ENCODE measurements around the gene FYB1.

The FYB1 gene

DNA sequence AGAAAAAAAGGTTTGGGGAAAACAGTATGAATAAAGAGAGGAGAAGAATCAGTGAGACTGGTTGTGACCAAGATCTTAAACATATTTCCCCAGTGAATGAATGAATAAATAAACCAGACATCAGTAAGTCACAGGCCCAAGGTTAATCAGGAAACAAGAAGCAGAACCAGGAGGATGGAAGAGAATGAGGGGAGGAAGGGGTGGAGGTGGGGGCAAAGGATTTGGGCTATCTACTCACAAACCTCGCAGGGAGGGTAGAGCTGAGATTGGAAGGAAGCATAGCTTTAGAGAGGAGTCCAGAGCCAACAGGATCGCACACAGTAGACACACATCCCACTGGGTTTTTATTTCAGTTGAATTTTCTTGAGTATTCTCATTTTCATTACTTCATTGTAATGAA, 97.4 kb downstream of the FYB1 start:
- no peak for TF ChIP-seq ZFX (IDR thresholded peaks at IDR 0.05)
- TF ChIP-seq, protein P1, sequence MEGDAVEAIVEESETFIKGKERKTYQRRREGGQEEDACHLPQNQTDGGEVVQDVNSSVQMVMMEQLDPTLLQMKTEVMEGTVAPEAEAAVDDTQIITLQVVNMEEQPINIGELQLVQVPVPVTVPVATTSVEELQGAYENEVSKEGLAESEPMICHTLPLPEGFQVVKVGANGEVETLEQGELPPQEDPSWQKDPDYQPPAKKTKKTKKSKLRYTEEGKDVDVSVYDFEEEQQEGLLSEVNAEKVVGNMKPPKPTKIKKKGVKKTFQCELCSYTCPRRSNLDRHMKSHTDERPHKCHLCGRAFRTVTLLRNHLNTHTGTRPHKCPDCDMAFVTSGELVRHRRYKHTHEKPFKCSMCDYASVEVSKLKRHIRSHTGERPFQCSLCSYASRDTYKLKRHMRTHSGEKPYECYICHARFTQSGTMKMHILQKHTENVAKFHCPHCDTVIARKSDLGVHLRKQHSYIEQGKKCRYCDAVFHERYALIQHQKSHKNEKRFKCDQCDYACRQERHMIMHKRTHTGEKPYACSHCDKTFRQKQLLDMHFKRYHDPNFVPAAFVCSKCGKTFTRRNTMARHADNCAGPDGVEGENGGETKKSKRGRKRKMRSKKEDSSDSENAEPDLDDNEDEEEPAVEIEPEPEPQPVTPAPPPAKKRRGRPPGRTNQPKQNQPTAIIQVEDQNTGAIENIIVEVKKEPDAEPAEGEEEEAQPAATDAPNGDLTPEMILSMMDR (conservative IDR thresholded peaks at IDR 0.05): no peak
- no peak overlapping the region for H3K27ac ChIP-seq

DNA sequence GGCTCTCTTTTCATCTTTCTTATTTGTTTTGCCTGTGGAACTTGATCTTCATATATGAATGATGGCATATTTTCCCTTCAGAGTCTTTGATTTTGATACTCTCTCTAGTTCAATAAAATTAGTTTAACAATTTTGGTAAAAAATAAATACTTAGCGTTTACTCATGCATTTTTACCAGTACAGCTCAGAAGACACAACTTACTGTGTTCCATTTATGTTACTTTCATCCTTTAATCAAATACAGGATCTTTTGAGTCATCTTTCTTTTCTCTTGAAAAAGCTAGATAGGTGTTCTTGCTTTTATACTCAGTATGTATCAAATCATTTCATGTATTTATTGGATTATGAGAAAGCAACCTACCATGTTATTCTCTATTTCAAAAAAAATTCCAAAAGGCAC, 98.0 kb downstream of the FYB1 start:
- H3K27ac ChIP-seq: no peak overlapping the region
- TF ChIP-seq, protein P1 (conservative IDR thresholded peaks at IDR 0.05): no peak
- no peak for TF ChIP-seq ZFX (IDR thresholded peaks at IDR 0.05)

DNA sequence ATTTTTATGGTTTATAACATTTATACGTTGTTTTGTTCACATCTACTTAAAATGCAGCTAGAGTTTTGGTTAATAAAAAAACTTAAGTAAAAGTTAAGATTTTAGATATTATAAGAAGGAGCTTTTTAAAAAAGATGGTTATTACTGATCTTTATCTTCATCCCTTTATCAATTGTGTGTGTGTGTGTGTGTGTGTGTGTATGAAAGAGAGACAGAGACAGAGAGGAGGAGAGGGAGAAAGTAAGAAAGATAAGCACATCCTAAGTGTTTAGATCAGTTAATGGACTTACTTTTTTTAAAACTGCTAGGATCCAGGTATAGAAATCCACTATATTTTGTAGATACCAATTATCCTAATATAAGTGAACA, 99.3 kb downstream of the FYB1 start:
- TF ChIP-seq, protein P1 (conservative IDR thresholded peaks at IDR 0.05): no peak
- no peak for TF ChIP-seq ZFX (IDR thresholded peaks at IDR 0.05)
- H3K27ac ChIP-seq: no peak overlapping the region

DNA sequence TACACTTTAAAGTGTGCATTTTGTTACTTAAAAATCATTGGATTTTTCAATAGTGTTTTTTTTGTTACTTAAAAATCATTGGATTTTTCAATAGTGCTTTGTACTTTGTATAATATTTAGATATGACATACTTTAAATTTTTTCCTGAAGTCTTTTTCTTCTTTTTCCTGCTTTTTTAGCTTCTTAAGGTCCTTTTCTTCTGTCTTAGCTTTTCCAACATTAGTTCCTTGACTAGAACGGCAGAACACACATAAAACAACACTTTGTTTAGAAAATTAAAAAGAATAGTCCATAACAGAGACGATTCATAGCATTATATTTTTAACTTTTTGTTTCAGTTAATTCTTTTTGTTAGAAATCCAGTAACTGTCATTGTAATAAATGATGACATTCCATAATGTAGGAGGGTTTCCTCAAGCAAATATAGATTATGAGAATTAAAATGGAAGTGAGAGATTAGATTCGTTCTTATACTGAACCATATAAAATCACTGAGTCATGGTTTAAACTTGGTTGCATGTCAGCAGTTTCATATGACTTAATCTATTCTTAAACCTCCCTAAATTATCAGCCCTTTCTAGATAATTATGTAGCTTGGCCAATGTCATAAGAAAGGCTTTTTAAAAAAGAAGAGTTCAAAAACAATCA, 99.8 kb downstream of the FYB1 start:
- no peak for TF ChIP-seq ZFX (IDR thresholded peaks at IDR 0.05)
- TF ChIP-seq, protein P1 (conservative IDR thresholded peaks at IDR 0.05): no peak
- H3K27ac ChIP-seq: no peak overlapping the region

DNA sequence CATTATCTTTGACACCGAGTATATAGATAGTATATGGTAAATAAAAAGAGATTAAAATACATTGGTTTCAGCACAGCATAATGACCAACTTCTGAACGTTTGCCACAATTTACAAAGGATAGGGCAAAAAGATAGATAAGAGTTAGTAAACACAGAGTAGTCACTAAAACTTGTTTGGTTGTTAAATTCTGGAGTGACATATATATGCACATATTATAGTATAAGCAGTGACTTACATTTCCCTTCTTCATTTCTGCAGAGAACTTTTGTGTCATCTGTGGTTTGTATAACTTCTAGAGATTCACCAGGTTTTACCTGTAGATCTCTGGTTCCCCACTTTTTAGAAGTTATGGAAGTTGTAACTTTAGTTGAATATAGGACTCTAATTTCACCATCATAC, 100.7 kb downstream of the FYB1 start:
- no peak overlapping the region for H3K27ac ChIP-seq

DNA sequence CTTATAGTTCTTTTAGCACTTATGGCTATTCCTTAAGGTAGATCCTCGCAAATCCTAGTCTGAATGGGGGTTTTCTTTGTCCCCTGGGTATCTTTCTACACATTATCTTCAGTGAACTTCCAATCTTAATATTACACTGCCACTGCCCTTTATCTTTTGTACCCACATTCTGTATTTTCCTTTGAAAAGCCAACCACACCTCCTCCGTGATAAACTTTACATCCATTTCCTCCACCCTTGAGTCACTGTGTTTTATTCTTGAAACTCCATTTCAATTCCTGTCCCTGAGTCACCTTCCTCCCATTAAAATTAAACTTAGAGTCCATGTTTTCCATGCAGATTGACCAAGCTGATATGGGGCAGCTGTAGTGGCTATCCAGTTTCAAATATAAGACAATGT, 102.0 kb downstream of the FYB1 start:
- no peak overlapping the region for H3K27ac ChIP-seq
- TF ChIP-seq, protein P1 (conservative IDR thresholded peaks at IDR 0.05): no peak
- no peak for TF ChIP-seq ZFX (IDR thresholded peaks at IDR 0.05)

More for the DNA sequence above, 100.7 kb downstream of the FYB1 start:
- TF ChIP-seq, protein P1 (conservative IDR thresholded peaks at IDR 0.05): no peak
- no peak for TF ChIP-seq ZFX (IDR thresholded peaks at IDR 0.05)

DNA sequence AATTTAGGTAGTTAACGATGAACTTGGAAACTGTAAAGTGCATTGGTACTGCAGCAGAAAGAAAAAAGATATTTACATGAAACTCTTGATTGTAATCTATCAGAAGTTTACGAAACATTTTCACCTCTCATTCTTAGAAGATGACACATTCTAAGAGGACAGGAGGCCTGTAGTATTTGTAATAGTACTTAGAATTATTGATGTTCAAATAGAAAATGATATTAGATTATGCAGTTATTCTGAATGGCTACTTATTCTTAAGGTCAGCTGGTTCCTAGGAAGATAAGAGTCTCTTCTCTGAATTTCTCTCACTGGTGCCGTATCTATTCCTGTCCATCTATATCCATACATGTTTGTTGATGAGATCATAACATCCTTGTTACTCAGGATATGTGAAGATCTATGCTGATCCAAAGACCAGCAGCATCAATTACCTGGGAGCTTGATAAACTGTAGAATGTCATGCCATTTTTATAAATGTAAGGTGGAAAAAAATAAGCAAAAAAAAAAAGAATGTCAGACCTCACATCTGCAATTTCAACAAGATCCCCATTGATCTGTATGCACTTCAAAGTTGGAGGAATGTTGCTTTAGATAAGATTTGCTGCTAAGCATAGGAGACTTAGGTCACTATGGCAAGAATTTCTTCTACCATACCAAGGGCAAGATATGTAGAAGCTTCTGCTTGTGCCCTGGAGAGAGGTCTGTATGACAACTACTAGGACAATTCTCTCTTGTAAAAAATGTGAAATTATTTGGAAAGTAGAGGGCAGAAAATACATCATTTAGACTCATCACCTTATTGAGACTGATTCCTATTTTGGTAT, 102.8 kb downstream of the FYB1 start:
- no peak overlapping the region for H3K27ac ChIP-seq
- TF ChIP-seq ZFX (IDR thresholded peaks at IDR 0.05): no peak
- TF ChIP-seq, protein P1 (conservative IDR thresholded peaks at IDR 0.05): no peak

Measured in C4-2B (cell line).